Neuronal stem cell (in vitro differentiated cells): ENCODE results near the gene HEATR5B.

ENCODE experiments used
- DNase-seq: peaks from one replicate; pipeline ENCODE4 v3.0.0-alpha.2; 2013; ENCODE audit warnings: low spot score
- H2AFZ ChIP-seq: one replicate; pipeline ENCODE4 v1.6.1; 2013; ENCODE audit warnings: mild to moderate bottlenecking, low read length, inconsistent platforms
- H2AK5ac ChIP-seq: 2 replicates; pipeline ENCODE4 v1.6.1; 2013; ENCODE audit warnings: low read depth, mild to moderate bottlenecking, inconsistent platforms, low read length, moderate library complexity, mixed read lengths
- H2BK120ac ChIP-seq: 2 replicates; pipeline ENCODE4 v1.6.1; 2013; ENCODE audit warnings: low read depth, mild to moderate bottlenecking, inconsistent platforms, low read length, moderate library complexity, mixed read lengths
- H2BK12ac ChIP-seq: one replicate; pipeline ENCODE4 v1.6.1; 2013; ENCODE audit warnings: low read length, inconsistent platforms
- H2BK15ac ChIP-seq: 2 replicates; pipeline ENCODE4 v1.6.1; 2013; ENCODE audit warnings: mild to moderate bottlenecking, low read length, inconsistent platforms, mixed read lengths
- H2BK5ac ChIP-seq: one replicate; pipeline ENCODE4 v1.6.1; 2013; ENCODE audit warnings: inconsistent platforms, mild to moderate bottlenecking, low read length, moderate library complexity
- H3K14ac ChIP-seq: one replicate; pipeline ENCODE4 v1.6.1; 2013; ENCODE audit warnings: low read length, inconsistent platforms
- H3K18ac ChIP-seq: 2 replicates; pipeline ENCODE4 v1.6.1; 2013; ENCODE audit warnings: low read length, inconsistent platforms
- H3K23ac ChIP-seq: 2 replicates; pipeline ENCODE4 v1.6.1; 2013; ENCODE audit warnings: low read depth, mild to moderate bottlenecking, mixed read lengths, low read length, inconsistent platforms; ENCODE audit not compliant: poor library complexity
- H3K27ac ChIP-seq: replicated peaks from 3 replicates; pipeline ENCODE4 v1.5.1; 2013; ENCODE audit warnings: low read length, inconsistent platforms
- H3K27me3 ChIP-seq, 3 experiments: 2 replicates each; pipeline ENCODE4 v1.6.1; 2013; ENCODE audit warnings: low read length in 3 of 3, mild to moderate bottlenecking in 2 of 3, inconsistent platforms in 1 of 3, low read depth in 1 of 3, mixed read lengths in 1 of 3, moderate library complexity in 1 of 3; ENCODE audit not compliant: control insufficient read depth in 3 of 3, insufficient read depth in 3 of 3
- H3K36me3 ChIP-seq, 2 donors: replicated peaks in 1 of 2; 2 replicates each; pipeline ENCODE4 v1.6.1; 2013; ENCODE audit warnings: low read length in 2 of 2; ENCODE audit not compliant: control insufficient read depth in 2 of 2, insufficient read depth in 2 of 2
- H3K4ac ChIP-seq: 2 replicates; pipeline ENCODE4 v1.6.1; 2013; ENCODE audit warnings: inconsistent platforms, mild to moderate bottlenecking, low read length, moderate library complexity
- H3K4me1 ChIP-seq, 2 donors: 1 replicate in 1 of 2; 2 replicates in 1 of 2; pipeline ENCODE4 v1.6.1; 2013; ENCODE audit warnings: low read length in 2 of 2, low read depth in 1 of 2; ENCODE audit not compliant: control insufficient read depth in 2 of 2, insufficient read depth in 1 of 2
- H3K4me2 ChIP-seq: one replicate; pipeline ENCODE4 v1.6.1; 2013; ENCODE audit warnings: mild to moderate bottlenecking, low read length, inconsistent platforms; ENCODE audit not compliant: insufficient read depth, poor library complexity, severe bottlenecking
- H3K4me3 ChIP-seq, 2 donors: 2 replicates each; pipeline ENCODE4 v1.5.1; 2013; ENCODE audit warnings: low read length in 2 of 2, mild to moderate bottlenecking in 2 of 2, inconsistent platforms in 1 of 2, moderate library complexity in 1 of 2
- H3K79me1 ChIP-seq: one replicate; pipeline ENCODE4 v1.6.1; 2013; ENCODE audit warnings: low read depth, mild to moderate bottlenecking, inconsistent platforms, low read length, moderate library complexity
- H3K9ac ChIP-seq: one replicate; pipeline ENCODE4 v1.6.1; 2013; ENCODE audit warnings: mild to moderate bottlenecking, low read depth, low read length, inconsistent platforms; ENCODE audit not compliant: poor library complexity
- H3K9me3 ChIP-seq, 2 donors: replicated peaks in 1 of 2; 2 replicates each; pipeline versions ENCODE3 to v1.6.1; 2013; ENCODE audit warnings: low read length in 2 of 2, mild to moderate bottlenecking in 2 of 2, inconsistent platforms in 1 of 2, low read depth in 1 of 2, mixed read lengths in 1 of 2, moderate library complexity in 1 of 2; ENCODE audit not compliant: control insufficient read depth in 2 of 2, insufficient read depth in 1 of 2
- H4K8ac ChIP-seq: one replicate; pipeline ENCODE4 v1.6.1; 2013; ENCODE audit warnings: low read depth, mild to moderate bottlenecking, inconsistent platforms, low read length, moderate library complexity
- H4K91ac ChIP-seq: one replicate; pipeline ENCODE4 v1.6.1; 2013; ENCODE audit warnings: low read length, low read depth, mild to moderate bottlenecking, inconsistent platforms; ENCODE audit not compliant: poor library complexity
- WGBS, 2 donors: extraction: QIAGEN DNeasy Blood & Tissue Kit; methylation state at CpG; one replicate each; pipeline ENCODE4 v1.1.7; 2013; ENCODE audit warnings: missing lambda C conversion rate in 2 of 2, mixed read lengths in 1 of 2; ENCODE audit not compliant: insufficient read length in 2 of 2, insufficient replicate concordance in 1 of 2; ENCODE audit errors: extremely low coverage in 2 of 2; 5-methylcytosine and 5-hydroxymethylcytosine counted together

The HEATR5B gene

DNA sequence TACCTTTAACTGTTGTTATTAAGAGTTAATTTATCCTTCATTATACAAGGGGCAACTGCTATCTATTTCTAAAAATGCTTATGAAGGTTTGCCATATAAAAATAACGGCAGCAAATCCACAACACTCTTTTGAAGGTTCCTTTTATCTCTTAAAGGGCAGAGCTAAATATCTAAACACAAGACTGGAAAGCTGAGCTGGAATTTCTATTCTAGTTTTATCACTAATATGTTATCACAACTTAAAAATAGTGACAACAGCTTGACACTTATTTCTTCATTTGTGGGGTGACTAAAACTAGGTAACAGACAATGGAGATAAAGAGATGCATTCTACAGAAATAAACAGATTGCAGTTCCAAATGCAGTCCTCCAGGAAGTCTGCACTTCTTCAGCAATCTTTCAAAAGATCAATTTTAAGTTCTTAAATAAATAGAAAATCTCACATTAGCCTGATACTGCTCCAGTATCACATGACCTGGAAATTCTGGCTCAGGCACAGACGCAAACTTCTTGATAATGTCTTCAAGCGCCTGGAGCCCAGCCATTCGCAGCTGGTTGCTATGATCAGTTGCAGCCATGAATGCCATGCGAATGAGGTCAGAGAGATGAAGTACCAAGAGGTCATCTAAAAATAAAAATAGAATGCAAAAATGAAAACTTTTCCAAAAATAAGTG lies 63.8 kb downstream of the HEATR5B start:
- peaks cover 0 to 39% of the 10 kb centered on the region in 2 donors for H3K36me3 ChIP-seq
- H3K27ac ChIP-seq = no peak overlapping the region
- H2BK15ac ChIP-seq = no peak overlapping the region
- H3K9me3 ChIP-seq = no peaks in the 10 kb centered on the region
- no peak overlapping the region for H3K4me2 ChIP-seq
- WGBS, 2 donors = no CpG with 5 or more reads among the region's 5 CpGs
- H3K4me1 ChIP-seq = no peaks in the 10 kb centered on the region
- no peak overlapping the region for H4K91ac ChIP-seq
- H3K4me3 ChIP-seq = no peak overlapping the region
- no peak overlapping the region for H4K8ac ChIP-seq
- H3K23ac ChIP-seq = no peak overlapping the region
- no peak for DNase-seq
- no peaks in the 10 kb centered on the region for H3K79me1 ChIP-seq
- no peak overlapping the region for H2AK5ac ChIP-seq
- H2BK120ac ChIP-seq = no peak overlapping the region
- no peak overlapping the region for H3K14ac ChIP-seq
- H2AFZ ChIP-seq = no peak overlapping the region
- no peak overlapping the region for H2BK12ac ChIP-seq
- H3K9ac ChIP-seq = no peak overlapping the region
- no peak overlapping the region for H3K4ac ChIP-seq
- no peak overlapping the region for H2BK5ac ChIP-seq
- no peaks in the 10 kb centered on the region for H3K27me3 ChIP-seq
- no peak overlapping the region for H3K18ac ChIP-seq

GRCh38 chr2:37013315-37013641 lies 70.9 kb downstream of the HEATR5B start:
- no peak overlapping the region for H2AK5ac ChIP-seq
- no peaks in the 10 kb centered on the region for H3K4me1 ChIP-seq
- DNase-seq = no peak
- H3K4me3 ChIP-seq = no peak overlapping the region
- H3K27ac ChIP-seq = no peak overlapping the region
- peaks cover 3 to 29% of the 10 kb centered on the region in 2 donors for H3K36me3 ChIP-seq
- no peak overlapping the region for H3K9ac ChIP-seq
- no CpG with 5 or more reads among the region's 4 CpGs for WGBS, 2 donors
- no peak overlapping the region for H3K23ac ChIP-seq
- H2BK12ac ChIP-seq = no peak overlapping the region
- no peak overlapping the region for H4K8ac ChIP-seq
- H2BK5ac ChIP-seq = no peak overlapping the region
- H4K91ac ChIP-seq = no peak overlapping the region
- no peaks in the 10 kb centered on the region for H3K27me3 ChIP-seq
- H2BK120ac ChIP-seq = no peak overlapping the region
- no peaks in the 10 kb centered on the region for H3K79me1 ChIP-seq
- H3K4me2 ChIP-seq = no peak overlapping the region
- no peak overlapping the region for H3K4ac ChIP-seq
- H3K18ac ChIP-seq = no peak overlapping the region
- no peak overlapping the region for H2BK15ac ChIP-seq
- H3K9me3 ChIP-seq = no peaks in the 10 kb centered on the region
- no peak overlapping the region for H2AFZ ChIP-seq
- H3K14ac ChIP-seq = no peak overlapping the region

GRCh38 chr2:37011130-37011529 lies 73.0 kb downstream of the HEATR5B start:
- Histone ChIP-seq H3K9me3 (no peaks in the 10 kb centered on the region), H3K4me3 (no peak overlapping the region), H3K79me1 (no peaks in the 10 kb centered on the region), H4K8ac (no peak overlapping the region), H3K9ac (no peak overlapping the region), H2BK15ac (no peak overlapping the region), H3K4me2 (no peak overlapping the region), H3K36me3 (peaks cover 3 to 37% of the 10 kb centered on the region in 2 donors), H3K4ac (no peak overlapping the region), H2BK5ac (no peak overlapping the region), H3K27ac (no peak overlapping the region), H2AFZ (no peak overlapping the region), H2BK12ac (no peak overlapping the region), H2AK5ac (no peak overlapping the region), H3K27me3 (no peaks in the 10 kb centered on the region), H4K91ac (no peak overlapping the region), H3K14ac (no peak overlapping the region), H3K23ac (no peak overlapping the region), H3K18ac (no peak overlapping the region), H3K4me1 (no peaks in the 10 kb centered on the region), H2BK120ac (no peak overlapping the region)
- DNase-seq = no peak
- WGBS, 2 donors = no CpG with 5 or more reads among the region's 5 CpGs

DNA sequence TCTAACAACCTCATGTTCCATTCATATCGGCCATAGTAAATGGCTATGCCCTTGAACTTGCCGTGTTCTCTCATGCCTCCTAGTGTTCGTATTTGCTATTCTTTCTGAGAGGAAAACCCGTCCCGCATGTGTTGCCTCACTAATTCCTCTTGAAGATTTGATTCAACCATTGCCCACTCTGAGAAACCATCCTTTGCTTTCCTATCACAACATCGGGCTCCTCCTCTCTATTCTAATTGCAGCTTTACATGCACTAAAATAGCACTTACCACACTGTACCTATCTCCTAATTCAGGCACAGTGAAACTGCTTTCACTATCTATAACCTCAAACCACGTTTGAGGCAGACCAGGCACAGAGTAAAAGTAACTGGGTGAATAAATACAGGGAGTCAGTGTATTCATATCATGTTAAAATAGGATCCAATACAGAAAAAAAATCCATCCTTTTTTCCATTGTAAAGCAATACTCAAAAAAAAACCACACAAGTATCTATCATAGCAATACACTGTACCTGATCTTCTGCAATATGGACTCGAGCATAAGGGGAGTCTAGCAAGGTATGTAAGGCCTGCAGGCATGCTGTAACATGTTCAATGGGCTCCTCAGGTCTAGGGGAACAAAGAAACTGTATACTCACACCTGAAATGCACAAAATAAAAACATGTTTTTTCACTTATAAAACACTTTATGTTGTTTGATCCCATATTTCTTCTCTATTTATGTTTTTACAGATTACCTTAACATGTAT lies 78.9 kb downstream of the HEATR5B start:
- Histone ChIP-seq H2AFZ (no peak overlapping the region), H3K79me1 (no peaks in the 10 kb centered on the region), H3K36me3 (peaks cover 3 to 63% of the 10 kb centered on the region in 2 donors), H3K23ac (no peak overlapping the region), H3K9me3 (no peaks in the 10 kb centered on the region), H3K4ac (no peak overlapping the region), H4K8ac (no peak overlapping the region), H3K27me3 (no peaks in the 10 kb centered on the region), H3K4me2 (no peak overlapping the region), H3K4me1 (no peaks in the 10 kb centered on the region), H2BK15ac (no peak overlapping the region), H2BK5ac (no peak overlapping the region), H3K27ac (no peak overlapping the region), H2BK120ac (no peak overlapping the region), H3K4me3 (no peak overlapping the region), H3K18ac (no peak overlapping the region), H2BK12ac (no peak overlapping the region), H3K9ac (no peak overlapping the region), H2AK5ac (no peak overlapping the region), H4K91ac (no peak overlapping the region), H3K14ac (no peak overlapping the region)
- no peak for DNase-seq
- no CpG with 5 or more reads among the region's 8 CpGs for WGBS, 2 donors
